Mesendoderm (in vitro differentiated cells): Measurements from ENCODE around the gene PLAGL2.

ENCODE experiments used
- DNase-seq: peaks from one replicate; pipeline ENCODE4 v3.0.0; 2013
- H2AK5ac ChIP-seq: 2 replicates; pipeline ENCODE4 v1.6.1; 2013; ENCODE audit warnings: low read length, inconsistent platforms
- H2BK120ac ChIP-seq: 2 replicates; pipeline ENCODE4 v1.6.1; 2013; ENCODE audit warnings: low read depth, mild to moderate bottlenecking, low read length, moderate library complexity, mixed read lengths
- H2BK15ac ChIP-seq: replicated peaks from 2 replicates; pipeline ENCODE4 v1.6.1; 2013; ENCODE audit warnings: low read depth, mild to moderate bottlenecking, moderate library complexity
- H2BK5ac ChIP-seq: 2 replicates; pipeline ENCODE4 v1.6.1; 2013; ENCODE audit warnings: low read length, inconsistent platforms
- H3K18ac ChIP-seq: 2 replicates; pipeline ENCODE4 v1.6.1; 2013; ENCODE audit warnings: mild to moderate bottlenecking, low read length, mixed read lengths
- H3K23ac ChIP-seq: one replicate; pipeline ENCODE4 v1.6.1; 2013; ENCODE audit warnings: low read length
- H3K27ac ChIP-seq: 2 replicates; pipeline ENCODE4 v1.5.1; 2013; ENCODE audit warnings: low read depth, mild to moderate bottlenecking, inconsistent platforms, low read length, moderate library complexity
- H3K27me3 ChIP-seq: 2 replicates; pipeline ENCODE4 v1.6.1; 2013; ENCODE audit warnings: low read length, control low read depth, mild to moderate bottlenecking, inconsistent platforms; ENCODE audit not compliant: insufficient read depth, poor library complexity
- H3K36me3 ChIP-seq: 2 replicates; pipeline ENCODE4 v1.6.1; 2013; ENCODE audit warnings: low read length, inconsistent platforms; ENCODE audit not compliant: control insufficient read depth, insufficient read depth
- H3K4ac ChIP-seq: one replicate; pipeline ENCODE4 v1.6.1; 2013; ENCODE audit warnings: low read depth, mild to moderate bottlenecking, low read length, moderate library complexity
- H3K4me1 ChIP-seq: 2 replicates; pipeline ENCODE4 v1.6.1; 2013; ENCODE audit warnings: low read depth, low read length, inconsistent platforms; ENCODE audit not compliant: control insufficient read depth
- H3K4me2 ChIP-seq: 2 replicates; pipeline ENCODE4 v1.6.1; 2013; ENCODE audit warnings: low read length
- H3K4me3 ChIP-seq: 2 replicates; pipeline ENCODE4 v1.5.1; 2013; ENCODE audit warnings: mild to moderate bottlenecking, low read length
- H3K56ac ChIP-seq: one replicate; pipeline ENCODE4 v1.6.1; 2013; ENCODE audit warnings: low read length
- H3K79me1 ChIP-seq: 2 replicates; pipeline ENCODE4 v1.6.1; 2013; ENCODE audit warnings: low read length, inconsistent platforms
- H3K79me2 ChIP-seq: 2 replicates; pipeline ENCODE4 v1.6.1; 2013; ENCODE audit warnings: mild to moderate bottlenecking, low read length; ENCODE audit not compliant: control insufficient read depth, insufficient read depth
- H3K9ac ChIP-seq: 2 replicates; pipeline ENCODE4 v1.6.1; 2013; ENCODE audit warnings: low read length, inconsistent platforms
- H4K5ac ChIP-seq: one replicate; pipeline ENCODE4 v1.6.1; 2013; ENCODE audit warnings: low read length
- H4K8ac ChIP-seq: one replicate; pipeline ENCODE4 v1.6.1; 2013; ENCODE audit warnings: low read depth, mild to moderate bottlenecking, control low read depth, low read length, moderate library complexity
- WGBS: extraction: QIAGEN DNeasy Blood & Tissue Kit; methylation state at CpG from one replicate; pipeline ENCODE4 v1.1.7; 2013; ENCODE audit warnings: low lambda C conversion rate, missing lambda C conversion rate; ENCODE audit not compliant: insufficient coverage; ENCODE audit errors: extremely low coverage; 5-methylcytosine and 5-hydroxymethylcytosine counted together

Gene PLAGL2

DNA sequence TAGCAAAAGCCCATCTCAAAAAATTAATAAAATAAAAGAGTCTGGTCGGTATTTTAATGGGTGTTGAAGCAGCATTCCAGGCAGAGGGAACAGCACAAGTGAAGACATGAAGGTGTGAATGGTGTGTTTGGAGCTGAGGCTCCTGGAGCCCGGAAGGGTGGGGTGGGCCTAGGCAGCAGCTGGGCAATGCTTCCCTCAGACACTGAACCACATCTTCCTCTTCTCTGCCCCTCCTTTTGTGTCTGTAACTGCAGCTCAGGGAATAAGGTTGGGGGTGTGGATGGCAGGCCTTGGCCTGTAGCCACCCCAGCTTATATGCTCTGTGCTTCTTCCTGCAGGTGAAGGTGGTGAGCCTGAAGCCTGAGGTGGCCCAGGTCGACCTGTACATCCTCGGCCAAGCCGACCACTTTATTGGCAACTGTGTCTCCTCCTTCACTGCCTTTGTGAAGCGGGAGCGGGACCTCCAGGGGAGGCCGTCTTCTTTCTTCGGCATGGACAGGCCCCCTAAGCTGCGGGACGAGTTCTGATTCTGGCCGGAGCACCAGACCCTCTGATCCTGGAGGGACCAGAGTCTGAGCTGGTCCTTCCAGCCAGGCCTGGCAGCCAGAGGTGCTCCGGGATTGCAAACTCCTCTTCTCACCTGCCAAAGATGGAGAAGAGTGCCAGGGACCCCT is 26.7 kb upstream of the PLAGL2 start:
- Histone ChIP-seq H4K5ac (no peak overlapping the region), H3K4me3 (no peak overlapping the region), H2BK120ac (no peak overlapping the region), H4K8ac (no peak overlapping the region), H2AK5ac (no peak overlapping the region), H3K4ac (no peak overlapping the region), H2BK15ac (no peak overlapping the region), H3K79me2 (no peaks in the 10 kb centered on the region), H3K27me3 (no peaks in the 10 kb centered on the region), H3K4me1 (peaks cover 1% of the 10 kb centered on the region), H3K4me2 (no peak overlapping the region), H3K56ac (no peak overlapping the region), H3K79me1 (no peaks in the 10 kb centered on the region), H3K23ac (no peak overlapping the region), H3K36me3 (peaks cover 7% of the 10 kb centered on the region), H3K18ac (no peak overlapping the region), H3K9ac (no peak overlapping the region), H3K27ac (no peak overlapping the region), H2BK5ac (no peak overlapping the region)
- no peak for DNase-seq
- no CpG with 5 or more reads among the region's 13 CpGs for WGBS

DNA sequence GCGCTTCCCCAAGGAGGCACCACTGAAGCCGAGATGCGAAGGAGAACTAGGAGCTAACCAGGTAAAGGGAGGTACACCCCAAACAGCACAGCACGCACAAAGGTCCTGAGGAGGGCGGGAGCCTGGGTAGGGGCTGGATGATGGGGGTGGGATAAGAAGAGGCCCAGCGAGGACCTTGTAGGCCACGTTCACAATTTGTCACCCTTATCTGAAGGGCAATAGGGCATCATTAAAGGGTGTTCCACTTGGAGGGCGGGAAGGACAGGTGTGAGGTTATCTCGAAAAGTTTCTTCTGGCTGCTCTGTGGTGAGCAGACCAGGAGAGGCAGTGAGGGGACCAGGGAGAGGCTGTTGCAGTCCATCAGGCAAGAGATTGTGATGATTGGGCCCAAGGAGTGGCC is 25.7 kb upstream of the PLAGL2 start:
- no peak overlapping the region for H4K5ac ChIP-seq
- H3K4me1 ChIP-seq = no peaks in the 10 kb centered on the region
- no peak overlapping the region for H4K8ac ChIP-seq
- H3K18ac ChIP-seq = no peak overlapping the region
- no peak overlapping the region for H2BK5ac ChIP-seq
- no peaks in the 10 kb centered on the region for H3K27me3 ChIP-seq
- no peak overlapping the region for H2BK120ac ChIP-seq
- no peak overlapping the region for H2AK5ac ChIP-seq
- peaks cover 7% of the 10 kb centered on the region for H3K36me3 ChIP-seq
- no CpG with 5 or more reads among the region's 9 CpGs for WGBS
- no peak overlapping the region for H3K23ac ChIP-seq
- H3K9ac ChIP-seq = no peak overlapping the region
- no peak overlapping the region for H3K27ac ChIP-seq
- no peak overlapping the region for H3K4me2 ChIP-seq
- H3K79me2 ChIP-seq = no peaks in the 10 kb centered on the region
- H3K79me1 ChIP-seq = no peaks in the 10 kb centered on the region
- H3K56ac ChIP-seq = no peak overlapping the region
- DNase-seq = no peak
- H2BK15ac ChIP-seq = no peak overlapping the region
- no peak overlapping the region for H3K4ac ChIP-seq
- H3K4me3 ChIP-seq = no peak overlapping the region

DNA sequence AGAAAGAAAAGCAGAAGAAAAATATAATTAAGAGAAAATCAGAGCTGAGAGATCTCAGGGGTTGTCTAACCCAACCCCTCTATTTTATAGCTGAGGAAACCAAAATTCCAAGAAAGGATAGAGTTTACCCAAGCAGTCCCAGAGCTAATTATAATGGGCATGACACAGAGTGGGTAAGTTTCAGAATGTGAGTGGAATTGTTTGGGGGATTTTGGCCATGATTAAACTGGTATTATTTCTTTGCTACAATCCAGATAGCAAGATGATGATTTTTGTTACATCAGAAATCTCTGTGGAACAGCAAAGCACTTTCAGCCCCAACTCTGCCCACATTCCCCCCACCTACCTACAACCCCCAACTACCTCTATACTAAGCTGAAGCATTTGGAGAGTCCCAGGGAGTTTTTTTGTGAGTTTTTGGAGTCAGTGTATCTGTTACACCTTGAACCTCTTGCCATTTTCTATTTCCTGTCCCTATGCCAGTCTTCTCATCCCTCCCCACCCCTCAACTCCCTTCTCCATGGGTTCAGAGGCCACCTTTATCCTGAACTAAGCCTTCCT is 24.9 kb upstream of the PLAGL2 start:
- no peak overlapping the region for H3K4me2 ChIP-seq
- DNase-seq = no peak
- no peak overlapping the region for H3K4me3 ChIP-seq
- H3K4me1 ChIP-seq = no peaks in the 10 kb centered on the region
- no peak overlapping the region for H3K9ac ChIP-seq
- H3K79me1 ChIP-seq = no peaks in the 10 kb centered on the region
- peaks cover 9% of the 10 kb centered on the region for H3K36me3 ChIP-seq
- no peak overlapping the region for H3K4ac ChIP-seq
- H2BK120ac ChIP-seq = no peak overlapping the region
- no peak overlapping the region for H2AK5ac ChIP-seq
- H3K27ac ChIP-seq = no peak overlapping the region
- no peak overlapping the region for H2BK5ac ChIP-seq
- H3K56ac ChIP-seq = no peak overlapping the region
- H3K23ac ChIP-seq = no peak overlapping the region
- H4K5ac ChIP-seq = no peak overlapping the region
- no peak overlapping the region for H3K18ac ChIP-seq
- no peak overlapping the region for H4K8ac ChIP-seq
- no peaks in the 10 kb centered on the region for H3K27me3 ChIP-seq
- no peaks in the 10 kb centered on the region for H3K79me2 ChIP-seq
- no peak overlapping the region for H2BK15ac ChIP-seq

DNA sequence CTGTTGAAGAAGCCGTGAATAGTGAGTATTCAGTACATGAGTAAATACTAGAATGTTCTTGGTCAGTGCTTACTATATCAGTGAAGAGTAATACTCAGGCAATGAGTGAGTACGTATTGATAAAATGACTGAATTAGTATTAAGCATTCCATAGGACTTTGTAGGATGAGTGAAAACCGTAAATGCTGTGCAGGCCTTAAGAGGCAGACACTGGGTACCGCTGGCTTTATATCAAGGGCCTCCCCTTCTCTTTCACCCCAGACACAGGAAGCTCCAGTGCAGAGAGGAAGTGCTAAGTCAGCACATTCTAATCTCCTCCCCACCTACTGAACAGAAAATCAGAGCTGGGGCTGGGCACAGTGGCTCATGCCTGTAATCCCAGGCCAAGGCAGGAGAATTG is 24.3 kb upstream of the PLAGL2 start:
- Histone ChIP-seq H4K5ac (no peak overlapping the region), H3K18ac (no peak overlapping the region), H3K36me3 (peaks cover 9% of the 10 kb centered on the region), H2BK15ac (no peak overlapping the region), H3K4me2 (no peak overlapping the region), H3K9ac (no peak overlapping the region), H3K4ac (no peak overlapping the region), H3K27me3 (no peaks in the 10 kb centered on the region), H4K8ac (no peak overlapping the region), H3K56ac (no peak overlapping the region), H3K79me2 (no peaks in the 10 kb centered on the region), H3K23ac (no peak overlapping the region), H3K4me1 (no peaks in the 10 kb centered on the region), H2BK120ac (no peak overlapping the region), H3K27ac (no peak overlapping the region), H3K79me1 (no peaks in the 10 kb centered on the region), H2BK5ac (no peak overlapping the region), H3K4me3 (no peak overlapping the region), H2AK5ac (no peak overlapping the region)
- WGBS = no CpG with 5 or more reads among the region's 4 CpGs
- no peak for DNase-seq

DNA sequence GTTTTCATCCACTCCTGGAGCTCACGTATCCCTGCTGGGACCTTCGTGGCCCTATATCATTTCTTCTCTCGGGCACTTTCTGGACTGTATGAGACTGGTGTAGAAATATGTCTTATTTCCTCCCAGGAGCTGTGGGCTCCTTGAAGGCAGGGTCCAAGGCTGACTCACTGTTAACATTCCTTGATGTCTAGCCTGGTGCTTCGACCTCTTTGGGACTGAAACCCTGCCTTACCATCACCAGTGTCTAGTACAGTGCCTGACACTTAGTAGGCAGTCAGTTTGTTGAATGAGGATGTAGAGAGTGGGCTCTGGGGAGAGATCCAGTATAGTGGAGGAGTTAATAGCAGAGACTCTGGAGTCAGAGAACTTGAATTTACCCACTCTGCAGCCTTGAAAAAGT is 23.7 kb upstream of the PLAGL2 start:
- Histone ChIP-seq H3K4me1 (no peaks in the 10 kb centered on the region), H2AK5ac (no peak overlapping the region), H3K23ac (no peak overlapping the region), H2BK120ac (no peak overlapping the region), H2BK5ac (no peak overlapping the region), H3K56ac (no peak overlapping the region), H4K5ac (no peak overlapping the region), H3K4ac (no peak overlapping the region), H3K27ac (no peak overlapping the region), H3K36me3 (peaks cover 9% of the 10 kb centered on the region), H3K27me3 (no peaks in the 10 kb centered on the region), H3K4me2 (no peak overlapping the region), H4K8ac (no peak overlapping the region), H3K79me2 (no peaks in the 10 kb centered on the region), H3K79me1 (no peaks in the 10 kb centered on the region), H3K4me3 (no peak overlapping the region), H3K9ac (no peak overlapping the region), H2BK15ac (no peak overlapping the region), H3K18ac (no peak overlapping the region)
- DNase-seq = no peak
- no CpG with 5 or more reads among the region's 4 CpGs for WGBS

DNA sequence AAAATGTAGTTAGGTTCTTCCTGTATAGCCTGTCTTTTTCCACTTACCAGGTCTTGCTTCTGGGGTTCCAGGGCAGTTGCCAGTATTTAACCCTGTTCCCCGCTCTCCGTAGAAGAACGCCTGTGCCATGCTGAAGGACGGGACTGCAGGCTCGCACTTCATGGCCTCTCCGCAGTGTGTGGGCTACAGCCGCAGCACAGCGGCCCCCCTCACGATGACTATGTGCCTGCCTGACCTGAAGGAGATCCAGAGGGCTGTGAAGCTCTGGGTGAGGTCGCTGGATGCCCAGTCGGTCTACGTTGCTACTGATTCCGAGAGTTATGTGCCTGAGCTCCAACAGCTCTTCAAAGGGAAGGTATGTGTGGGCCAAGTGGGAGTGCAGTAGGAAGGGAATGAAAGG is 23.2 kb upstream of the PLAGL2 start:
- H3K27me3 ChIP-seq = no peaks in the 10 kb centered on the region
- H3K4ac ChIP-seq = no peak overlapping the region
- no peak overlapping the region for H2BK5ac ChIP-seq
- H3K4me1 ChIP-seq = no peaks in the 10 kb centered on the region
- no peak overlapping the region for H3K18ac ChIP-seq
- H3K27ac ChIP-seq = no peak overlapping the region
- H2BK15ac ChIP-seq = no peak overlapping the region
- no peak overlapping the region for H3K23ac ChIP-seq
- no peak overlapping the region for H3K9ac ChIP-seq
- no peak overlapping the region for H3K4me2 ChIP-seq
- H3K79me1 ChIP-seq = no peaks in the 10 kb centered on the region
- H2BK120ac ChIP-seq = no peak overlapping the region
- H3K56ac ChIP-seq = no peak overlapping the region
- no peak overlapping the region for H4K5ac ChIP-seq
- H3K36me3 ChIP-seq = peaks cover 9% of the 10 kb centered on the region
- DNase-seq = no peak
- H2AK5ac ChIP-seq = no peak overlapping the region
- WGBS = no CpG with 5 or more reads among the region's 13 CpGs
- H3K4me3 ChIP-seq = no peak overlapping the region
- H3K79me2 ChIP-seq = no peaks in the 10 kb centered on the region
- no peak overlapping the region for H4K8ac ChIP-seq
